ENCODE results near the gene IL1R1. TPM values are rescaled to one million over a fixed set of nuclear protein-coding genes. Genes with fewer than 3 reads are reported as not detected.
"Not testable (repeated sequence)": the region's sequence is repeated elsewhere in the genome, so short reads cannot be mapped to it uniquely, and the experiment has no call there.

IL1R1 gene, protein sequence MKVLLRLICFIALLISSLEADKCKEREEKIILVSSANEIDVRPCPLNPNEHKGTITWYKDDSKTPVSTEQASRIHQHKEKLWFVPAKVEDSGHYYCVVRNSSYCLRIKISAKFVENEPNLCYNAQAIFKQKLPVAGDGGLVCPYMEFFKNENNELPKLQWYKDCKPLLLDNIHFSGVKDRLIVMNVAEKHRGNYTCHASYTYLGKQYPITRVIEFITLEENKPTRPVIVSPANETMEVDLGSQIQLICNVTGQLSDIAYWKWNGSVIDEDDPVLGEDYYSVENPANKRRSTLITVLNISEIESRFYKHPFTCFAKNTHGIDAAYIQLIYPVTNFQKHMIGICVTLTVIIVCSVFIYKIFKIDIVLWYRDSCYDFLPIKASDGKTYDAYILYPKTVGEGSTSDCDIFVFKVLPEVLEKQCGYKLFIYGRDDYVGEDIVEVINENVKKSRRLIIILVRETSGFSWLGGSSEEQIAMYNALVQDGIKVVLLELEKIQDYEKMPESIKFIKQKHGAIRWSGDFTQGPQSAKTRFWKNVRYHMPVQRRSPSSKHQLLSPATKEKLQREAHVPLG
- total RNA-seq = 1.5 and 2.4 TPM in 2 replicates

GRCh38 chr2:102141970-102142828, at the start of gene IL1R1:
Gene IL1R1 (plus strand): TSS chr2:102142746. CDS start chr2:102157725, 14,979 bp downstream.
- Mint-ChIP-seq H3K36me3 (ENCODE audit: low read depth) (peaks cover 15% of the 10 kb centered on the region), H3K4me1 (ENCODE audit: low read depth) (peaks cover 25% of the 10 kb centered on the region), H3K27me3 (ENCODE audit: insufficient read depth) (peaks cover 35% of the 10 kb centered on the region), H3K9me3 (peaks cover 46% of the 10 kb centered on the region), H3K27ac (no peak within 1 kb of the TSS), H3K4me3 (peak within 1 kb of the TSS; percentile 58)
- intact Hi-C loops (cut with micrococcal nuclease) = no loop called here
- DNase-seq (ENCODE audit: low spot score) = no peak

- Mint-ChIP-seq H3K36me3 (ENCODE audit: low read depth) (no peaks in the 10 kb centered on the region), H3K27ac (no peak overlapping the region), H3K9me3 (peaks cover 32% of the 10 kb centered on the region), H3K27me3 (ENCODE audit: insufficient read depth) (peaks cover 14% of the 10 kb centered on the region), H3K4me1 (ENCODE audit: low read depth) (no peaks in the 10 kb centered on the region), H3K4me3 (no peak overlapping the region)
- intact Hi-C loops (cut with micrococcal nuclease) = no loop called here
- no peak for DNase-seq (ENCODE audit: low spot score)
Measured at GRCh38 chr2:102093662-102094061, 48.9 kb upstream of the IL1R1 start.

- Mint-ChIP-seq H3K9me3 (peaks cover 35% of the 10 kb centered on the region), H3K4me3 (no peak overlapping the region), H3K27ac (no peak overlapping the region), H3K4me1 (ENCODE audit: low read depth) (peaks cover under 1% of the 10 kb centered on the region), H3K36me3 (ENCODE audit: low read depth) (no peaks in the 10 kb centered on the region), H3K27me3 (ENCODE audit: insufficient read depth) (peaks cover 15% of the 10 kb centered on the region)
- intact Hi-C loops (cut with micrococcal nuclease) = no loop called here
- DNase-seq (ENCODE audit: low spot score) = no peak
Measured at GRCh38 chr2:102094917-102095316, 47.6 kb upstream of the IL1R1 start.

GRCh38 chr2:102096103-102096502, 46.4 kb upstream of the IL1R1 start:
- Mint-ChIP-seq H3K4me3 (no peak overlapping the region), H3K36me3 (ENCODE audit: low read depth) (peaks cover 2% of the 10 kb centered on the region), H3K27me3 (ENCODE audit: insufficient read depth) (peaks cover 16% of the 10 kb centered on the region), H3K9me3 (peaks cover 27% of the 10 kb centered on the region), H3K27ac (no peak overlapping the region), H3K4me1 (ENCODE audit: low read depth) (peaks cover 13% of the 10 kb centered on the region)
- no peak for DNase-seq (ENCODE audit: low spot score)
- intact Hi-C loops (cut with micrococcal nuclease) = no loop called here

DNA sequence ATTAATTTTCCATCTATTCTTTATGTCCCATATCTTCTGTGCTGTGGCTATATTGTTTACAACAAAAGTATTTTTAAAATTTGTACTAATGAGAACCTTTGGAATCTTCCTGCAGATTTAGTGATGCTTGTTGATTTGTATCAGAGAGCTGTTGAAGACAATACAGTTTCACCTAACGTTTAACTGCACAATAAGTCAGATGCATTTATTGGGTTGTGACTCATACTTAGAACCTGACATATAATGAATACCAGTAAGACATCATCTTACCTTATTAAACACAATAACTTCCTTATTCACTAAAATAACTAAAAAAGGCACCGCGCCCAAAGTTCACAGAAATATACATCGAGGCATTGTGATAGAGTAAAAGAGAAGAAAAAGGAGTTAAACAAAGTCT, 43.8 kb upstream of the IL1R1 start:
- H3K27me3 Mint-ChIP-seq (ENCODE audit: insufficient read depth) = peaks cover 12% of the 10 kb centered on the region
- H3K4me3 Mint-ChIP-seq = no peak overlapping the region
- no peak for DNase-seq (ENCODE audit: low spot score)
- intact Hi-C loops (cut with micrococcal nuclease) = no loop called here
- H3K36me3 Mint-ChIP-seq (ENCODE audit: low read depth) = peaks cover 2% of the 10 kb centered on the region
- H3K4me1 Mint-ChIP-seq (ENCODE audit: low read depth) = peaks cover 13% of the 10 kb centered on the region
- peaks cover 9% of the 10 kb centered on the region for H3K9me3 Mint-ChIP-seq
- no peak overlapping the region for H3K27ac Mint-ChIP-seq

DNA sequence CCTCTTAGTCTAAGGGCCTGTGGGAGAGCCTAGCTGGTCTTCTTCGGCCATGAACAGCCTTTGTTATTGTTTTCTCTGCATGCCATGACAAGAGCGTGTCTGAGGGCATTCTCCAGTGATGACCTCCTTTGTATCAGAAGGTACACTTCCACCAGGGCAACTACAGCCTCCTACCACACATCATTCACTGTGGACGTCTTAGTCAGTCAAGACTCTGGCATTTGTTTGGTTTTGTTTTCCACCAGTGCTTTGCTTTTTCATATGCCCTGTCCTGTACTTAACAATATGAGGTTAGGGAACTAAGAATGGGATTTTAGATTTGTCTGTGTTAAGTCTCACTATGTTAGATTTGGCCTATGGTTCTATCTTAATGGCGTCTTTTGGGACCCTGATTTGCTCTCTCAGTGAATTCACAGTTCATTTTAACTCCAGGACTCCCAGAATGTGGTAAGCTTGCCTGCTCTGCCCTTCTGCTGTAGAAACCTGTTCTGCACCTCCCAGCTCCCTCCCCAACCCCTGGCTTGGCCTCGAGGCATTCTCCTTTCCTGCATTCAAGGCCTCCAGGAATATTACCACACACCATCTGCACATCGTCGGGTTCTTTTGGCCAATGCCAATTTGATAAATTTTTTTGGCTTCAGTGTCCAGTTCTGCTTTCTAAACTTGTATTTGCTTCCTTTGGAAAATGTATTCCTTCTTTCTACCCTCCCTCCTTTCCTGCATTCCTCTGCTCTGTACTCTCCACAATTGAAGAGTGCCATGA, 42.8 kb upstream of the IL1R1 start:
- intact Hi-C loops (cut with micrococcal nuclease) = loop anchor here (1.0 kb wide), 4 partner anchors 15 to 38 kb away; no protein-coding TSS in a partner anchor
- no peak overlapping the region for H3K4me3 Mint-ChIP-seq
- H3K9me3 Mint-ChIP-seq = peaks cover 9% of the 10 kb centered on the region
- peak overlapping the region; percentile 67 for H3K27ac Mint-ChIP-seq
- peaks cover 2% of the 10 kb centered on the region for H3K36me3 Mint-ChIP-seq (ENCODE audit: low read depth)
- peaks cover 21% of the 10 kb centered on the region for H3K4me1 Mint-ChIP-seq (ENCODE audit: low read depth)
- DNase-seq (ENCODE audit: low spot score) = no peak
- peaks cover 19% of the 10 kb centered on the region for H3K27me3 Mint-ChIP-seq (ENCODE audit: insufficient read depth)

DNA sequence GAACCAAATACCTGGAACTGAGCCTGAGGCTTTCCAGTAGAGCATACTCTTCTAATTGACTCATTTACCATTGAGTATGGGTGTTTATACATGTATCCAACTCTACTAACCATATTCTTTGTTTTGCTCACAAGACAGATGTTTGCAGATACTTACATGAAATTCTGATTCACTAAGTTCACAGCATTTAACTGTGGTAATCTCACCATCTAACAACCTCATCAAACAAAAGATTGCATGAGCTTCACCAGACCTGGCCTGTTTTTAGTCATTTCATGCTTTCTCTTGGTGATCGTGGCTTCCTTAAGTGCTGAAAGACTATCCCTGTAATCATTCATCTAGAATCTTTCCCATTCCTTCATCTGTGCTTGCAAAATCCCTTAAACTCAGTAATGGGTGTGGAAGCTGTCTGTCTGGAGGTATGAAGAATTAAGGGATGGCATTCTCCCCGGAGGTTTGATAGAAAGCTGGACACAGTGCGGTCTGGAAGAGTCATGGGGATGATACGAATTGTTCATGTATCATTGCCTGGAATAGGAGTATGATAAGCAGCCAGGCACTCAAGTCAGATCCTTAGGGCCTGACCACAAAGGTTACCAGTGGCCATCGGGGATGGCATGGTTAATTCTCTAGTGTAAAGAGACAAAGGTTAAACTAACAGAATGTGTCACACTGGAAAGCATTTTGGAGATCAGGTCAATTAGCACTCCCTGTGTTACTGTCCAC, 42.0 kb upstream of the IL1R1 start:
- peaks cover 2% of the 10 kb centered on the region for H3K36me3 Mint-ChIP-seq (ENCODE audit: low read depth)
- no peak for DNase-seq (ENCODE audit: low spot score)
- peaks cover 24% of the 10 kb centered on the region for H3K4me1 Mint-ChIP-seq (ENCODE audit: low read depth)
- peak overlapping the region; percentile 67 for H3K27ac Mint-ChIP-seq
- H3K9me3 Mint-ChIP-seq = peaks cover 9% of the 10 kb centered on the region
- intact Hi-C loops (cut with micrococcal nuclease) = loop anchor here (1.0 kb wide), 4 partner anchors 14 to 38 kb away; no protein-coding TSS in a partner anchor
- H3K4me3 Mint-ChIP-seq = no peak overlapping the region
- H3K27me3 Mint-ChIP-seq (ENCODE audit: insufficient read depth) = peaks cover 20% of the 10 kb centered on the region

- Mint-ChIP-seq H3K4me1 (ENCODE audit: low read depth) (peaks cover 24% of the 10 kb centered on the region), H3K27ac (no peak overlapping the region), H3K9me3 (peaks cover 9% of the 10 kb centered on the region), H3K4me3 (no peak overlapping the region), H3K27me3 (ENCODE audit: insufficient read depth) (peaks cover 23% of the 10 kb centered on the region), H3K36me3 (ENCODE audit: low read depth) (peaks cover 2% of the 10 kb centered on the region)
- no peak for DNase-seq (ENCODE audit: low spot score)
- intact Hi-C loops (cut with micrococcal nuclease) = no loop called here
Measured at GRCh38 chr2:102101097-102101848, 41.3 kb upstream of the IL1R1 start.

- intact Hi-C loops (cut with micrococcal nuclease) = no loop called here
- no peak overlapping the region for H3K27ac Mint-ChIP-seq
- DNase-seq (ENCODE audit: low spot score) = no peak
- peaks cover 2% of the 10 kb centered on the region for H3K36me3 Mint-ChIP-seq (ENCODE audit: low read depth)
- H3K4me1 Mint-ChIP-seq (ENCODE audit: low read depth) = peaks cover 24% of the 10 kb centered on the region
- peaks cover 21% of the 10 kb centered on the region for H3K27me3 Mint-ChIP-seq (ENCODE audit: insufficient read depth)
- H3K9me3 Mint-ChIP-seq = peaks cover 9% of the 10 kb centered on the region
- H3K4me3 Mint-ChIP-seq = no peak overlapping the region
Measured at GRCh38 chr2:102101849-102102635, 40.5 kb upstream of the IL1R1 start.

DNA sequence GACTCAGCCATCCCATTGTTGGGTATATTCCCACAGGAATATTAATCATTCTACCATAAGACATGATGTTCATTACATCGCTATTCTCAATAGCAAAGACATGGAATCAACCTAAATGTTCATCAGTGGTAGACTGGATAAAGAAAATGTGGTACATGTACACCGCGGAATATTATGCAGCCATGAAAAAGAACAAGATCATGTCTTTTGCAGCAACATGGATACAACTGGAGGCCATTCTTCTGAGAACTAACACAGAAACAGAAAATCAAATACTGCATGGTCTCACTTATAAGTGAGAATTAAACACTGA, 40.0 kb upstream of the IL1R1 start:
- H3K36me3 Mint-ChIP-seq (ENCODE audit: low read depth); H3K27ac Mint-ChIP-seq; intact Hi-C loops (cut with micrococcal nuclease); H3K9me3 Mint-ChIP-seq; H3K4me3 Mint-ChIP-seq; DNase-seq (ENCODE audit: low spot score): not testable (repeated sequence)
- Mint-ChIP-seq H3K4me1 (ENCODE audit: low read depth) (peaks cover 24% of the 10 kb centered on the region), H3K27me3 (ENCODE audit: insufficient read depth) (peaks cover 18% of the 10 kb centered on the region)

- Mint-ChIP-seq H3K9me3 (peaks cover 9% of the 10 kb centered on the region), H3K27ac (no peak overlapping the region), H3K4me3 (no peak overlapping the region), H3K4me1 (ENCODE audit: low read depth) (peaks cover 24% of the 10 kb centered on the region), H3K27me3 (ENCODE audit: insufficient read depth) (peaks cover 20% of the 10 kb centered on the region), H3K36me3 (ENCODE audit: low read depth) (peaks cover 2% of the 10 kb centered on the region)
- intact Hi-C loops (cut with micrococcal nuclease) = no loop called here
- no peak for DNase-seq (ENCODE audit: low spot score)
Measured at GRCh38 chr2:102103284-102103683, 39.3 kb upstream of the IL1R1 start.

Data from activated T-helper 1 cell treated with anti-CD3 and anti-CD28 coated beads, Interleukin-12 subunit alpha, Interleukin-12 subunit beta, Interleukin-2, Interleukin-4 antibody, amounts not matched to agents 30 ng/mL and 10 ng/mL and 1 ng/mL, durations not matched to agents 14 hours and 24 hours and 36 hours (primary cell).